ENCODE data around the gene LRP5.

- TF ChIP-seq CTCF (IDR thresholded peaks at IDR 0.05): no peak
- TF ChIP-seq POLR2A (IDR thresholded peaks at IDR 0.05): no peak
- TF ChIP-seq EP300 (IDR thresholded peaks at IDR 0.05): no peak
Measured at GRCh38 chr11:68392822-68393221, 80.4 kb downstream of the LRP5 start.
